GM12878 (cell line): ENCODE results near the gene ADGB.

Experiments
- FOS ChIP-seq: IDR thresholded peaks from 3 replicates; pipeline ENCODE4 v1.6.1; 2011; ENCODE audit warnings: borderline replicate concordance; ENCODE audit not compliant: insufficient read length; ENCODE audit errors: extremely low read depth
- POLR2A ChIP-seq: IDR thresholded peaks from 2 replicates; pipeline ENCODE4 v1.6.1; 2011; ENCODE audit warnings: low read depth, mild to moderate bottlenecking, low read length
- REST ChIP-seq: IDR thresholded peaks from 2 replicates; pipeline ENCODE4 v1.6.1; 2012; ENCODE audit warnings: mild to moderate bottlenecking, low read depth, low read length

- TF ChIP-seq REST: no peak
- TF ChIP-seq POLR2A: no peak
- TF ChIP-seq FOS: no peak
Measured at GRCh38 chr6:146642921-146643320, 44.1 kb downstream of the ADGB start.
